IMR-90 (cell line): ENCODE data around the gene SMIM31. TPM values are rescaled to one million over a fixed set of nuclear protein-coding genes. Genes with fewer than 3 reads are reported as not detected.

Source experiments
- ATAC-seq: fragments of 200-7000 bp; cut with Tn5 transposase; 2 replicates; pipeline ENCODE4 v1.9.1; 2020; ENCODE audit warnings: low read depth, mild to moderate bottlenecking, moderate library complexity
- BruUV-seq: library from RNA; stranded (reverse); fragments of 400-500 nt; replicated peaks from 2 replicates; lab custom pipeline; 2021; lab: Mats Ljungman, UMichigan
- CTCF ChIA-PET: fragments of 300-600 bp; formaldehyde crosslinking; extraction: SDS; loops from one replicate; lab custom pipeline; 2021; ENCODE audit warnings: antibody characterized with exemption; lab: Yijun Ruan, JAX
- POLR2A ChIA-PET: fragments of 300-600 bp; sonication (Branson Sonifier 250); formaldehyde crosslinking; loops from one replicate; lab custom pipeline; 2022; ENCODE audit warnings: antibody characterized with exemption; ENCODE audit not compliant: unreplicated experiment; lab: Charles Lee
- DNase-seq: peaks from one replicate; pipeline ENCODE4 v3.0.0; 2013
- H2AFZ ChIP-seq: replicated peaks from 2 replicates; pipeline ENCODE3; 2013; ENCODE audit warnings: low read length, mild to moderate bottlenecking; ENCODE audit not compliant: poor library complexity
- H2AK5ac ChIP-seq: 2 replicates; pipeline ENCODE4 v1.6.1; 2013; ENCODE audit warnings: low read depth, low read length, inconsistent platforms
- H2AK9ac ChIP-seq: replicated peaks from 2 replicates; pipeline ENCODE3; 2013; ENCODE audit warnings: mild to moderate bottlenecking, low read depth, low read length, moderate library complexity; ENCODE audit not compliant: poor library complexity
- H2BK120ac ChIP-seq: 2 replicates; pipeline ENCODE4 v1.6.1; 2013; ENCODE audit warnings: low read depth, low read length, inconsistent platforms
- H2BK15ac ChIP-seq: 3 replicates; pipeline ENCODE4 v1.6.1; 2013; ENCODE audit warnings: low read depth, low read length, inconsistent platforms
- H2BK20ac ChIP-seq: 2 replicates; pipeline ENCODE4 v1.6.1; 2013; ENCODE audit warnings: low read depth, mild to moderate bottlenecking, inconsistent platforms, low read length, moderate library complexity
- H2BK5ac ChIP-seq: 2 replicates; pipeline ENCODE4 v1.6.1; 2013; ENCODE audit warnings: mild to moderate bottlenecking, low read depth, low read length, inconsistent platforms; ENCODE audit not compliant: poor library complexity, severe bottlenecking
- H3K14ac ChIP-seq: replicated peaks from 2 replicates; pipeline ENCODE4 v1.6.1; 2013; ENCODE audit warnings: low read depth, low read length, inconsistent platforms
- H3K18ac ChIP-seq: 2 replicates; pipeline ENCODE4 v1.6.1; 2013; ENCODE audit warnings: low read depth, low read length, control low read depth
- H3K23ac ChIP-seq: 2 replicates; pipeline ENCODE4 v1.6.1; 2013; ENCODE audit warnings: low read depth, low read length, inconsistent platforms
- H3K27ac ChIP-seq: 2 replicates; pipeline ENCODE4 v1.5.1; 2013; ENCODE audit warnings: mild to moderate bottlenecking, control low read depth, low read length; ENCODE audit not compliant: insufficient read depth
- H3K27me3 ChIP-seq: 2 replicates; pipeline ENCODE4 v1.6.1; 2013; ENCODE audit warnings: low read length; ENCODE audit not compliant: control insufficient read depth, insufficient read depth
- H3K36me3 ChIP-seq: 2 replicates; pipeline ENCODE4 v1.6.1; 2013; ENCODE audit warnings: low read length, mixed read lengths; ENCODE audit not compliant: control insufficient read depth, insufficient read depth
- H3K4ac ChIP-seq: 2 replicates; pipeline ENCODE4 v1.6.1; 2013; ENCODE audit warnings: low read depth, low read length, inconsistent platforms
- H3K4me1 ChIP-seq: 2 replicates; pipeline ENCODE4 v1.6.1; 2013; ENCODE audit warnings: low read length, mixed read lengths; ENCODE audit not compliant: control insufficient read depth, insufficient read depth
- H3K4me2 ChIP-seq: 2 replicates; pipeline ENCODE4 v1.6.1; 2013; ENCODE audit warnings: low read depth, mild to moderate bottlenecking, control low read depth, low read length, moderate library complexity
- H3K4me3 ChIP-seq: 2 replicates; pipeline ENCODE4 v1.5.1; 2013; ENCODE audit warnings: low read depth, mild to moderate bottlenecking, control low read depth, low read length, moderate library complexity; ENCODE audit not compliant: insufficient read depth
- H3K56ac ChIP-seq: 2 replicates; pipeline ENCODE4 v1.6.1; 2013; ENCODE audit warnings: low read length, inconsistent platforms; ENCODE audit not compliant: insufficient read depth; ENCODE audit errors: extremely low read depth
- H3K79me1 ChIP-seq, 2 experiments: 2 replicates each; pipeline ENCODE4 v1.6.1; 2013; ENCODE audit warnings: low read length in 2 of 2, inconsistent platforms in 1 of 2, low read depth in 1 of 2
- H3K9ac ChIP-seq: 2 replicates; pipeline ENCODE4 v1.6.1; 2013; ENCODE audit warnings: low read depth, low read length, control low read depth
- H3K9me1 ChIP-seq: 2 replicates; pipeline ENCODE4 v1.6.1; 2013; ENCODE audit warnings: low read length, inconsistent platforms; ENCODE audit not compliant: insufficient read depth
- H3K9me3 ChIP-seq: 2 replicates; pipeline ENCODE4 v1.6.1; 2013; ENCODE audit warnings: low read length; ENCODE audit not compliant: control insufficient read depth, insufficient read depth
- H4K20me1 ChIP-seq: 2 replicates; pipeline ENCODE4 v1.6.1; 2013; ENCODE audit warnings: low read length, inconsistent platforms; ENCODE audit not compliant: insufficient read depth
- H4K5ac ChIP-seq: 2 replicates; pipeline ENCODE4 v1.6.1; 2013; ENCODE audit warnings: mild to moderate bottlenecking, low read depth, low read length, control low read depth
- H4K8ac ChIP-seq, 2 experiments: 2 replicates each; pipeline ENCODE4 v1.6.1; 2013; ENCODE audit warnings: low read depth in 2 of 2, low read length in 2 of 2, control low read depth in 1 of 2, inconsistent platforms in 1 of 2
- H4K91ac ChIP-seq: 2 replicates; pipeline ENCODE4 v1.6.1; 2013; ENCODE audit warnings: low read depth, low read length, inconsistent platforms; ENCODE audit not compliant: insufficient read depth
- BHLHE40 ChIP-seq: fragments of 150-350 bp; IDR thresholded peaks from 2 replicates; pipeline ENCODE4 v1.6.1; 2016; ENCODE audit warnings: mild to moderate bottlenecking, low read depth, low read length
- CEBPB ChIP-seq: IDR thresholded peaks from 2 replicates; pipeline ENCODE4 v1.6.1; 2012; ENCODE audit warnings: low read depth, low read length, improper control_type of control experiment
- CHD1 ChIP-seq: IDR thresholded peaks from 2 replicates; pipeline ENCODE4 v1.6.1; 2012; ENCODE audit warnings: low read depth, low read length, improper control_type of control experiment
- CTCF ChIP-seq: conservative IDR thresholded peaks from 2 replicates; pipeline ENCODE4 v1.5.1; 2012; ENCODE audit warnings: mild to moderate bottlenecking, low read depth, low read length, improper control_type of control experiment
- FOS ChIP-seq: fragments of 150-350 bp; IDR thresholded peaks from 2 replicates; pipeline ENCODE4 v1.6.1; 2016; ENCODE audit warnings: low read depth, low read length
- MAFK ChIP-seq: IDR thresholded peaks from 2 replicates; pipeline ENCODE4 v1.6.1; 2012; ENCODE audit warnings: low read depth, low read length, improper control_type of control experiment
- MAZ ChIP-seq: IDR thresholded peaks from 2 replicates; pipeline ENCODE4 v1.6.1; 2012; ENCODE audit warnings: low read depth, mild to moderate bottlenecking, low read length, improper control_type of control experiment, moderate library complexity, borderline replicate concordance
- MXI1 ChIP-seq: IDR thresholded peaks from 2 replicates; pipeline ENCODE4 v1.6.1; 2012; ENCODE audit warnings: low read depth, mild to moderate bottlenecking, low read length, moderate library complexity, borderline replicate concordance
- NFE2L2 ChIP-seq: fragments of 150-350 bp; IDR thresholded peaks from 2 replicates; pipeline ENCODE4 v1.6.1; 2016; ENCODE audit warnings: low read depth, mild to moderate bottlenecking, low read length
- POLR2A ChIP-seq: IDR thresholded peaks from 2 replicates; pipeline ENCODE4 v1.6.1; 2012; ENCODE audit warnings: mild to moderate bottlenecking, low read depth, low read length
- RAD21 ChIP-seq: IDR thresholded peaks from 2 replicates; pipeline ENCODE4 v1.6.1; 2012; ENCODE audit warnings: low read length, improper control_type of control experiment
- RCOR1 ChIP-seq: IDR thresholded peaks from 2 replicates; pipeline ENCODE4 v1.6.1; 2012; ENCODE audit warnings: mild to moderate bottlenecking, low read length, improper control_type of control experiment; ENCODE audit not compliant: insufficient replicate concordance
- RFX5 ChIP-seq: IDR thresholded peaks from 2 replicates; pipeline ENCODE4 v1.8.0; 2012; ENCODE audit warnings: low read depth, mild to moderate bottlenecking, low read length, moderate library complexity
- SMC3 ChIP-seq: fragments of 150-350 bp; IDR thresholded peaks from 2 replicates; pipeline ENCODE4 v1.6.1; 2016; ENCODE audit warnings: low read depth, mild to moderate bottlenecking, antibody characterized with exemption, low read length, moderate library complexity
- WGBS, 2 experiments: methylation state at CpG; one replicate each; pipeline versions ENCODE4 v1.1.5 to v1.1.7; 2013; ENCODE audit warnings: missing lambda C conversion rate in 2 of 2; ENCODE audit not compliant: insufficient read length in 1 of 2; ENCODE audit errors: extremely low coverage in 2 of 2; 5-methylcytosine and 5-hydroxymethylcytosine counted together
- dilution Hi-C: fragments of 300-500 bp; cut with HindIII; formaldehyde crosslinking; loops from one replicate; pipeline ENCODE4 v1.14.3; 2018; ENCODE audit warnings: low sequenced_read_pairs; ENCODE audit not compliant: unreplicated experiment
- in situ Hi-C: fragments of 300-500 bp; cut with MboI; formaldehyde crosslinking; loops from 3 replicates; pipeline ENCODE4 v1.14.3; 2019; ENCODE audit warnings: low sequenced_read_pairs, inconsistent platforms, mixed read lengths
- intact Hi-C: fragments of 100-400 bp; cut with micrococcal nuclease; formaldehyde crosslinking; loops from 2 replicates; pipeline ENCODE4 v1.10.0; 2022
- polyA plus RNA-seq, 3 experiments: library from polyadenylated mRNA; depleted of rRNA; stranded (reverse); fragments of >200 nt; gene quantifications; 2 replicates each; pipeline ENCODE4 v1.2.3, GENCODE V29; 2012; ENCODE audit warnings: low replicate concordance in 1 of 3
- total RNA-seq: library from RNA; depleted of rRNA; stranded (reverse); fragments of >200 nt; gene quantifications from 2 replicates; pipeline ENCODE4 v1.2.3, GENCODE V29; 2012
- TF ChIP-seq, protein P1 (sequence below): fragments of 150-350 bp; IDR thresholded peaks from 2 replicates; pipeline ENCODE4 v1.6.1; 2016; ENCODE audit warnings: low read depth, mild to moderate bottlenecking, low read length, moderate library complexity, borderline replicate concordance
- TF ChIP-seq, protein P2 (sequence below): fragments of 150-350 bp; IDR thresholded peaks from 2 replicates; pipeline ENCODE4 v1.6.1; 2017; ENCODE audit warnings: mild to moderate bottlenecking, antibody characterized with exemption, low read length, low read depth

The SMIM31 gene
- total and polyA plus RNA-seq, 2 of the 4 experiments (the other 2 are of a cell fraction): not detected

DNA sequence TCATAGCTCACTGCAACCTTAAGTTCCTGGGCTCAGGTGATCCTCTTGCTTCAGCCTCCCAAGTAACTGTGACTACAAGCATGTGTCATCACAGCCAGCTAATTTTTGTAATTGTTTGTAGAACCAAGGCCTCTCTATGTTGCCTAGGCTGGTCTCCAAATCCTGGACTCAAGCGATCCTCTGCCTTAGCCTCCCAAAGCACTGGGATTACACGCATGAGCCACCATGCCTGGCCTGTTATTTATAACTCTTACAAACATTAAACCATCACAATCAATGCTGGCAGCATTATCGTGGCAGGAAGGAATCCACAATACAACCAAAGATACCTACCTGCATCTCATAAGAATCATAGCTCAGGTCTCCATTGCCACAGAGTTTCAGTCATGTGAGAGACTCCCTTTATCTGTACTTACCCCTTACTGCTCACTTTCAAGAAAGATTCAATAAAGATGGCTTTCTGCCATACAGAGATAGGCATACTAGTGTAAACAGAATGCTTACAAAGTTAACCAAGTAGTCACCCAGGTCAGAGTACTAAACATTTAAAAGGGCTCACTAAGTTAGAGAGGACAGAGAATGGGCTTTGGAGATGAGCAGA, 48.5 kb downstream of the SMIM31 start:
- H2AK9ac ChIP-seq: no peak overlapping the region
- POLR2A ChIA-PET: no interaction called here
- H2BK120ac ChIP-seq: no peak overlapping the region
- no peak for TF ChIP-seq NFE2L2
- TF ChIP-seq, protein P1, sequence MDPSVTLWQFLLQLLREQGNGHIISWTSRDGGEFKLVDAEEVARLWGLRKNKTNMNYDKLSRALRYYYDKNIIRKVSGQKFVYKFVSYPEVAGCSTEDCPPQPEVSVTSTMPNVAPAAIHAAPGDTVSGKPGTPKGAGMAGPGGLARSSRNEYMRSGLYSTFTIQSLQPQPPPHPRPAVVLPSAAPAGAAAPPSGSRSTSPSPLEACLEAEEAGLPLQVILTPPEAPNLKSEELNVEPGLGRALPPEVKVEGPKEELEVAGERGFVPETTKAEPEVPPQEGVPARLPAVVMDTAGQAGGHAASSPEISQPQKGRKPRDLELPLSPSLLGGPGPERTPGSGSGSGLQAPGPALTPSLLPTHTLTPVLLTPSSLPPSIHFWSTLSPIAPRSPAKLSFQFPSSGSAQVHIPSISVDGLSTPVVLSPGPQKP: no peak
- TF ChIP-seq CHD1: no peak
- TF ChIP-seq BHLHE40: no peak
- TF ChIP-seq POLR2A: no peak
- TF ChIP-seq RFX5: no peak
- no peak for TF ChIP-seq SMC3
- no peak for TF ChIP-seq MAFK
- no peak for TF ChIP-seq CTCF
- TF ChIP-seq RCOR1: no peak
- TF ChIP-seq CEBPB: no peak
- TF ChIP-seq RAD21: no peak
- TF ChIP-seq MXI1: no peak
- TF ChIP-seq FOS: no peak
- TF ChIP-seq MAZ: no peak
- TF ChIP-seq, protein P2, sequence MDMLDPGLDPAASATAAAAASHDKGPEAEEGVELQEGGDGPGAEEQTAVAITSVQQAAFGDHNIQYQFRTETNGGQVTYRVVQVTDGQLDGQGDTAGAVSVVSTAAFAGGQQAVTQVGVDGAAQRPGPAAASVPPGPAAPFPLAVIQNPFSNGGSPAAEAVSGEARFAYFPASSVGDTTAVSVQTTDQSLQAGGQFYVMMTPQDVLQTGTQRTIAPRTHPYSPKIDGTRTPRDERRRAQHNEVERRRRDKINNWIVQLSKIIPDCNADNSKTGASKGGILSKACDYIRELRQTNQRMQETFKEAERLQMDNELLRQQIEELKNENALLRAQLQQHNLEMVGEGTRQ: no peak
- intact Hi-C loops (no loop called here), dilution Hi-C loops (no loop called here), in situ Hi-C loops (no loop called here)
- H3K36me3 ChIP-seq: no peaks in the 10 kb centered on the region
- H3K4me1 ChIP-seq: no peaks in the 10 kb centered on the region
- no peak overlapping the region for H2BK15ac ChIP-seq
- CTCF ChIA-PET: no interaction called here
- H4K91ac ChIP-seq: no peak overlapping the region
- BruUV-seq: no TSS peak
- H2BK5ac ChIP-seq: no peak overlapping the region
- H4K20me1 ChIP-seq: no peaks in the 10 kb centered on the region
- H3K27ac ChIP-seq: no peak overlapping the region
- peaks cover 4% of the 10 kb centered on the region for H3K9me3 ChIP-seq
- H3K4me2 ChIP-seq: no peak overlapping the region
- H2BK20ac ChIP-seq: no peak overlapping the region
- DNase-seq (no peak), ATAC-seq (no peak)
- no peak overlapping the region for H3K4me3 ChIP-seq
- no peak overlapping the region for H3K9ac ChIP-seq
- no peak overlapping the region for H4K5ac ChIP-seq
- 43% methylated on average over 1 of the region's 3 CpGs; no CpG with 5 or more reads in 1 of the 2 experiments for WGBS, 2 experiments
- no peak overlapping the region for H3K23ac ChIP-seq
- H3K18ac ChIP-seq: no peak overlapping the region
- no peak overlapping the region for H3K4ac ChIP-seq
- H3K79me1 ChIP-seq: no peaks in the 10 kb centered on the region
- H2AK5ac ChIP-seq: no peak overlapping the region
- no peak overlapping the region for H2AFZ ChIP-seq
- H3K56ac ChIP-seq: no peak overlapping the region
- no peaks in the 10 kb centered on the region for H3K27me3 ChIP-seq
- no peaks in the 10 kb centered on the region for H3K9me1 ChIP-seq
- H3K14ac ChIP-seq: no peak overlapping the region
- H4K8ac ChIP-seq: no peak overlapping the region
